ENCODE data around the gene RASSF1.

DNA sequence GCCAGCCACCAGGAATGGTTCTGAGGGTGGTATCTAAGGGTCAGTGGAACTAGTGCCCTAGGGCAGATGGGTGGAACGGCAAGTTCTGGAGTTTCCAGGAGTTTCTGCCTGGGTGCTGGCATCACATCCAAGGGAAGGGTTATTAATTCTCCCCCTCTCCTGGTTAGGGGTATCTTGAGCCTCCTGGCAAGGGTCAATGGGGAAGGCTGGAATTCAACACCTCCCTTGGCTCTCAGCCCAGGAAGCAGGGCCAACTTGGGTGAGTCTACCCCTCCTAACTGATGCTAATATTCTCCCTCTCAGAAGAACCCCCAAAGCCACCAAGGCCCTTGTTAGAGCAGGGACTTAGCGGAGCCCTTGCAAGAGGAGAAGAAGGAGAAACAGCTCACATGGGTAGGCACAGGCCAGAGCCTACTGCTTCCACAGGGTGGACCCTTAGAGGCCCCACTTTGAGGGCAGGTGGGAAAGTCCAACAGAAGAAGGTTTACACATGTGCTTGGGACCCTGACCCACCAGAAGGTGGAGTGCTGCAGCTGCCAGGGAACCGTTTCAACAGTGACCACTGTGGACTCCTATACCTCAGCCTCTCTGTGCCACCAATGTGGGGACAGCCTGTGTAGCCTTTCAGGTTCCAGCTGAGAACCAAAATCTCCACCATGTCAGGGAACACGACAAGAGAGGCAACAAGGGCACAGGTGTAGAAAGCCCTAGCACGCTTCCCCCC is 15.4 kb upstream of the RASSF1 start:
- TF ChIP-seq ZNF660 (CRISPR knock-in tag; IDR thresholded peaks at IDR 0.05; ENCODE audit: borderline replicate concordance, low read depth), result no peak
- no peak for TF ChIP-seq ZZZ3 (CRISPR knock-in tag; IDR thresholded peaks at IDR 0.05; ENCODE audit: borderline replicate concordance)
- TF ChIP-seq ZBTB7A (CRISPR knock-in tag; IDR thresholded peaks at IDR 0.05), result no peak
